NCI-H748 treated with DMSO at 0.1 percent for 48 hours (cell line): ENCODE measurements around the gene NSMCE1.
"Not testable (repeated sequence)": the region's sequence is repeated elsewhere in the genome, so short reads cannot be mapped to it uniquely, and the experiment has no call there.

Experiments
- DNase-seq: peaks from one replicate; lab custom pipeline; 2025; lab: John Stamatoyannopoulos, UW

Gene NSMCE1

GRCh38 chr16:27272076-27272475 lies 3.5 kb upstream of the NSMCE1 start:
- no peak for DNase-seq

- no peak for DNase-seq
Measured at GRCh38 chr16:27270349-27270748, 1.8 kb upstream of the NSMCE1 start.

GRCh38 chr16:27269300-27270150 lies 953 bp upstream of the NSMCE1 start:
- no peak for DNase-seq

DNA sequence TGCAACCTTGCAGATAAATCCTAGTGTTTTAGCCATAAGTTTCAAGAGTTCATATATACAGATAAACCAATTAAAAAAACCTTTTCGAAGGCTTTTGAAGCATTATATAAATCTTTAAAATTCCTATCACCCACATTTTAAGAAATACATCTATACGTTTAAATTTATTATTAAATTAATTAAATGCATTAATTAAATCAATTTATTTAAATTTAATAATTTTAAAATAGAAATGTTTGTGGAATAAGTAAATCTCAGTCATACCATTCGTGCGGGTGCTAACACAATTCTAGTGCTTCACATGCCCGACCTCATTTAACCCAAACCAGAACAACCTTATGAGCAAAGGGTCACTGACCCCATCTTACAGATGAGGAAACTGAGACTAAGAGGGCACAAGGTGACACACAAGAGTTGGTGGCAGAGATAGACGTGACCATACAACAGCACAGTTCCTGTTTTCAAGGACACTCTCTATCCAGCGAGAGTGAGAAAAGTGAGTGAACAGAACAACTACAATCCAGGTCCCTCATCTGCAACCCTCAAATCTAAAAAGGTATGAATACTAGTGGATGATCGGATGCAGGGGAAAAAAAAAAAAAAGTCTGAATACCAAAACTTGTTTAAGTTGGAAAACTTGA lies 1.4 kb downstream of the NSMCE1 start:
- DNase-seq = no peak

GRCh38 chr16:27265982-27266381 lies 2.6 kb downstream of the NSMCE1 start:
- DNase-seq = no peak

DNA sequence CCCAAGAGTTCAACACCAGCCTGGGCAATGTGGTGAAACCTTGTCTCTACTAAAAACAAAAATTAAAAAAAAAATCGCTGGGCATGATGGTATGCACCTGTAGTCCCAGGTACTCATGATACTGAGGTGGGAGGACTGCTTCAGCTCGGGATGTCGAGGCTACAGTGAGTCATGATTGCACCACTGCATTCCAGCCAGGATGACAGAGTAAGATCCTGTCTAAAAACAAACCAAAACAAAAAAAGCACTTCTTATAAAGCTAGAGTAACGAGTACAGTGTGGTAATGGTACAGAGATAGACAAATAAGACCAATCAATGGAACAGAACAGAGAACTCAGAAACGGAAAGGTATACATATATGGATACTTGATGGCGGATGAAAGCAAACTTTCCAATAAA lies 4.4 kb downstream of the NSMCE1 start:
- DNase-seq = no peak

- not testable (repeated sequence) for DNase-seq
Measured at GRCh38 chr16:27262904-27263423, 5.6 kb downstream of the NSMCE1 start.

- DNase-seq = no peak
Measured at GRCh38 chr16:27259710-27260109, 8.9 kb downstream of the NSMCE1 start.

DNA sequence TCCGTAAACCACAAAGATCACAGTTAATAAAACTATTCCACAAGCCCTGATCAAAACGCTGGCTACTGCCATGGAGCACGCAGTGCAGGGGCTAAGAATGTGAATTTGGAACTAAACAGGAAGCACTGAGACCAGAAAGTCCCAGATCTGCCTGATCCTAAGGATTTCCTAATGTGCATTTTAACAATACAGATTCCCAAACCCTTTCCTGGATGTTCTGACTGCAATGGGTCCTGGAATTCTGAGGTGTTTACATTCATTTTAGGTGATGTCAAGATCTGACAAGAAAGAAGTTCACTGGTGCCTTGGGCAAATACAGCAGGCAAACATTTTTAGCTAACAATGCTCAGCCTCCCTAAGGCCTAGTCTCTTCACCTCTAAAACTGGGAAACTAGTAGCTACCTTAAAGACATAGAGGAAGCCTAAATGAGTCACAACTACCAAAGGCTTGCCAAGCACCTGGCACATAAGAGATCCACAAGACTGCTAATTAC lies 10.3 kb downstream of the NSMCE1 start:
- no peak for DNase-seq

DNA sequence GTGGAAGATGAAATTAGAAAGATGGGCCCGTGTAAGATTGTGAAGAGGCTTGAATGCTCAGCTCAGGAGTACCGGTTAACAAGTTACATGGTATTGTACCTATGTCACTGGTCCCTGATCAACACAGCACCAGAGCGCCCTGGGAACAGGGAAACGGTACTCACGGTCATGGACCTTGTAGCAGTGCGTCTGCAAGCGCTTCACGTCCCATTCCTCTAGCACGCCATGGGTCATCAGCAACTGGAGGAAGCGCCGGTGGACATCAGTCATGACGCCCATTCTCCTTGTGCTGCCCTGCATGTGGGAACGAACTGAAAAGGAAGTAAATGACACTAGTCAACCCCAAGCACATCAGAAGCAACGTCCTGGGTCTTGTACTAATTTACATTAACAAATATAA lies 11.3 kb downstream of the NSMCE1 start:
- DNase-seq = no peak

DNA sequence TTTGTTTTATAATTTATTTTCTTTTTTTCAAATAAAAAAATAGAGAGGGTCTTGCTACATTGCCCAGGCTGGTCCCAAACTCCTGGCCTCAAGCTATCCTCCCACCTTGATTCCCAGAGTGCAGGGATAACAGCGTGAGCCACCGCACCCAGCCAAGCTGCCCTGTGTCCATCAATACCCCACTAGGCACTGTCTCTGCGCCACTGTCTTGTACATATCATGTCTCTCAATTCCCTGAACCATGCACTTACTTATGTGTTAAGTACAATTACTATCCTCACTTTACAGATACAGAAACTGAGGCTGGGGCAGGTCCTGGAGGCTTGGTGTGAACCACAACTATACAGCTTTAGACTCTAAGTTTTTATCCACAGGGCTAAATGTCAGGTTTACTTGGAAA lies 11.7 kb downstream of the NSMCE1 start:
- DNase-seq = no peak

DNA sequence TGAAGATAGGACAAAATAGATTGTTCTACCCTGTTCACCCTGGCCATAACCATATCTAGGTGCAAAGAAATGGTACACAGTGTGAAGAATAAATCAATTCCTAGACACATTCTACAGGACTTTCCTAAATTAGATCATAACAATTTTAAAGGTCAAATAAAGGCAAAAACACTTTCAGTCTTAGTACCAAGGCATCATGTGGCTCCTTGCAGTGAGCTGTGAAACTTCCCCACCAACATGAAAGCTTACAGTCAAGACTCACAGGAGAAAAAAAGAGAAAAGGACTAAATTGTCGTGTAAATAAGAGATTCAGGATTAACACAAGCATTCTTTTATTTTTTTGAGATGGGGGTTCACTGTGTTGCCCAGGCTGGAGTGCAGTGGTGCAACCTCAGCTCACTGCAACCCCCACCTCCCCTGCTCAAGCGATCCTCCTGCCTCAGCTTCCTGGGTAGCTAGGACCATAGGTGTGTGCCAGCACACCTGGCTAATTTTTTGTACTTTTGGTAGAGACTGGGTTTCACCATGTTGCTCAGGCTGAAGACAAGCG lies 14.2 kb downstream of the NSMCE1 start:
- no peak for DNase-seq

- no peak for DNase-seq
Measured at GRCh38 chr16:27253526-27253930, 15.0 kb downstream of the NSMCE1 start.

DNA sequence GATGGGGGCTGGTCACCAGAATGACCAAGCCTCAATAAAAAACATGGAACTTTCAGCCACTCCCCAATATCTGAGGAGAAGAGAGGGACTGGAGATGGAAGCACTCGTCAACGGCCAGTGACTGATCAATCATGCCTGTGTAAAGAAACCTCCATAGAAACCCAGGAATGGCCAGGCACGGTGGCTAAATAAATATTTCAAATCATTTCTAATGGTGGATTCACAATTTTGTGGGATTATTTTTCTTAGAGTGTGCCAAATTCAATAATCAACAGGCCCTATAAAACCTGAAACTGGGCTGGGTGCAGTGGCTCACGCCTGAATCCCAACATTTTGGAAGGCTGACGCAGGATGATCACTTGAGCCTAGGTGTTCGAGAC lies 16.4 kb downstream of the NSMCE1 start:
- DNase-seq = no peak

- DNase-seq = no peak
Measured at GRCh38 chr16:27251541-27252205, 16.9 kb downstream of the NSMCE1 start.

DNA sequence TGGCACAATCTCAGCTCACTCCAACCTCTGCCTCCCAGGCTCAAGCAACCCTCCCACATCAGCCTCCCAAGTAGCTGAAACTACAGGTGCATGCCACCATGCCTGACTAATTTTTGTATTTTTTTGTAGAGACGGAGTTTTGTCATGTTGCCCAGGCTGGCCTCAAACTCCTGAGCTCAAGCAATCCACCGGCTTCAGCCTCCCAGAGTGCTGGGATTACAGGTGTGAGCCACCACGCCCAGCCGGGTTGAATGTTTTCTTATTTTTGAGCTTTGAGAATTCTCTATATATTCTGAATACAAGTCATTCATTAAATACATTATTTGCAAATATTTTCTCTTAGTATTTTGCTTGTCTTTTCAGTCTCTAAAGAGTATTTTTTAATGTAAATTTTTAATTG lies 19.7 kb downstream of the NSMCE1 start:
- not testable (repeated sequence) for DNase-seq

DNA sequence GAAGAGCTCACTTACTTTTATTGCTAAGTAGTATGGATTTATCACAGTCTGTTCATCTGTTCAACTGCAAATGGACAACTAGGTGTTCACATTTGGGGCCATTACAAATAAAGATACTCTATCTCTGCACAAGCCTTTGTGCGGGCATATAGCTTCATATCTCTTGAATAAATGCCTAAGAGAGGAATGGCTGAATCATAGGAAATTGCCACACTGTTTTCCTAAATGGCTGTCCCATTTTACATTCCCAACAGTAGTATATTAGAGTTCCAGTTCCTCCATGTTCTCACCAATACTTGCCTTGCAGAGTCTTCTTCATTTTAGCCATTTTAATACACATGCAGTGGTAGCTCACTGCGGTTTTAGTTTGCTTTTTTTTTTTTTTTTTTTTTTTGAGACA lies 20.5 kb downstream of the NSMCE1 start:
- DNase-seq = no peak

- DNase-seq = not testable (repeated sequence)
Measured at GRCh38 chr16:27247076-27247475, 21.5 kb downstream of the NSMCE1 start.

DNA sequence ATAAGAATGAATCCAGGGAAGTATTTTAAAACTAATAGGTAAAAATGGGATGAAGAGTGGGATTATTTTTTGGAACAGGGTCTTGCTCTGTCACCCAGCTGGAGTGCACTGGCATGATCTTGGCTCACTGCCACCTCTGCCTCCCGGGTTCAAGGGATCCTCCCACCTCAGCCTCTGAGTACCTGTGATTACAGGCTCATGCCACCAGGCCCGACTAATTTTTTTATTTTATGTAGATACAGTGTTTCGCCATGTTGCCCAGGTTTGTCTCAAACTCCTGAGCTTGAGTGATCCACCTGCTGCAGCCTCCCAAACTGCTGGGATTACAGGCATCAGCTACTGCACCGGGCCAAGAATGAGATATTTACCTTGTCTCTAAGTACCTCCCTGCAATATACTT lies 22.1 kb downstream of the NSMCE1 start:
- no peak for DNase-seq

- DNase-seq = no peak
Measured at GRCh38 chr16:27245276-27246172, 23.0 kb downstream of the NSMCE1 start.

DNA sequence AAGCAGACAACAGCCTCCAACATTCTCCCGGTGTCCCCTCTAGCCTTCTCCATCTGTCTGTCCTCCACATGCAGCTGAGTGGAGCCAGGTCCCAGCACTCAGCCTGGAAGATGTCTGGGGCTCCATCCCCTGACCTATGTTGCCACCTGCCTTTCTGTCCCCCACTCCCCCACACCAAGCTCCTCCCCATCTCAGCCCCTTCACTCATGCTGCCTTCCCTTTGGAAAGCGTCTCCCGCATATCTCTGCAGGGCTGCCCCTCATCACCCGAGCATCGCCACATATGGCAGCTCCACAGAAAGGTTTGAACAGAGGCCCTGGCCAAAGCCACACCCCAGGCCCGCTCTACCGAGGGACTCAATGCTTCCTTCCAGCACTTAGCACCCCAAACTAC lies 24.2 kb downstream of the NSMCE1 start:
- DNase-seq = no peak
